IPS-11a (cell line): ENCODE data around the gene NRG3.

Experiments used
- H3K4me3 ChIP-seq: one replicate; pipeline ENCODE4 v1.5.1; 2013; ENCODE audit warnings: low read depth, low read length, control low read depth

NRG3 gene

GRCh38 chr10:82377608-82378007, 502.6 kb downstream of the NRG3 start:
- H3K4me3 ChIP-seq, result no peak overlapping the region

- H3K4me3 ChIP-seq, result no peak overlapping the region
These were observed 503.2 kb downstream of the NRG3 start for GRCh38 chr10:82378146-82378545.

- no peak overlapping the region for H3K4me3 ChIP-seq
These were observed 508.4 kb downstream of the NRG3 start for GRCh38 chr10:82383350-82383749.

GRCh38 chr10:82390866-82391658, 516.1 kb downstream of the NRG3 start:
- no peak overlapping the region for H3K4me3 ChIP-seq

- no peak overlapping the region for H3K4me3 ChIP-seq
These were observed 517.0 kb downstream of the NRG3 start for GRCh38 chr10:82391971-82392370.

- no peak overlapping the region for H3K4me3 ChIP-seq
These were observed 517.5 kb downstream of the NRG3 start for GRCh38 chr10:82392533-82392932.

- no peak overlapping the region for H3K4me3 ChIP-seq
These were observed 519.1 kb downstream of the NRG3 start for GRCh38 chr10:82394122-82394521.

- H3K4me3 ChIP-seq, result no peak overlapping the region
These were observed 520.0 kb downstream of the NRG3 start for GRCh38 chr10:82394987-82395386.

- H3K4me3 ChIP-seq, result no peak overlapping the region
These were observed 521.9 kb downstream of the NRG3 start for GRCh38 chr10:82396886-82397285.

GRCh38 chr10:82397854-82398253, 522.9 kb downstream of the NRG3 start:
- no peak overlapping the region for H3K4me3 ChIP-seq

- no peak overlapping the region for H3K4me3 ChIP-seq
These were observed 524.9 kb downstream of the NRG3 start for GRCh38 chr10:82399850-82400249.

- H3K4me3 ChIP-seq, result no peak overlapping the region
These were observed 525.8 kb downstream of the NRG3 start for GRCh38 chr10:82400841-82401240.

- H3K4me3 ChIP-seq, result no peak overlapping the region
These were observed 528.0 kb downstream of the NRG3 start for GRCh38 chr10:82402906-82403401.

GRCh38 chr10:82409671-82410070, 534.7 kb downstream of the NRG3 start:
- no peak overlapping the region for H3K4me3 ChIP-seq

- H3K4me3 ChIP-seq, result no peak overlapping the region
These were observed 536.4 kb downstream of the NRG3 start for GRCh38 chr10:82411416-82411815.

GRCh38 chr10:82420001-82420400, 545.0 kb downstream of the NRG3 start:
- H3K4me3 ChIP-seq, result no peak overlapping the region

GRCh38 chr10:82429302-82429701, 554.3 kb downstream of the NRG3 start:
- no peak overlapping the region for H3K4me3 ChIP-seq

GRCh38 chr10:82438277-82438676, 563.3 kb downstream of the NRG3 start:
- H3K4me3 ChIP-seq, result no peak overlapping the region

- H3K4me3 ChIP-seq, result no peak overlapping the region
These were observed 565.8 kb downstream of the NRG3 start for GRCh38 chr10:82440775-82441174.

GRCh38 chr10:82452046-82452445, 577.1 kb downstream of the NRG3 start:
- H3K4me3 ChIP-seq, result no peak overlapping the region

GRCh38 chr10:82452676-82453075, 577.7 kb downstream of the NRG3 start:
- no peak overlapping the region for H3K4me3 ChIP-seq

GRCh38 chr10:82453678-82454293, 578.8 kb downstream of the NRG3 start:
- H3K4me3 ChIP-seq, result no peak overlapping the region
